OCI-LY7 (cell line): ENCODE data around the gene TMEM54. TPM values are rescaled to one million over a fixed set of nuclear protein-coding genes. Genes with fewer than 3 reads are reported as not detected.

Experiments
- BruUV-seq: library from RNA; stranded (reverse); fragments of 400-500 nt; replicated peaks from 2 replicates; lab custom pipeline; 2021; lab: Mats Ljungman, UMichigan
- CTCF ChIA-PET: fragments of 300-600 bp; sonication (Branson Sonifier 250); formaldehyde crosslinking; loops from one replicate; lab custom pipeline; 2022; ENCODE audit warnings: antibody characterized with exemption; ENCODE audit not compliant: unreplicated experiment; lab: Charles Lee
- POLR2A ChIA-PET: fragments of 300-600 bp; sonication (Branson Sonifier 250); formaldehyde crosslinking; loops from one replicate; lab custom pipeline; 2022; ENCODE audit warnings: antibody characterized with exemption; lab: Charles Lee
- DNase-seq: peaks from one replicate; pipeline ENCODE4 v3.0.0-alpha.2; 2015; ENCODE audit warnings: low spot score
- H2AFZ ChIP-seq: fragments of 200-600 bp; sonication (generic), shearing (Covaris generic); 2 replicates; pipeline ENCODE4 v1.6.1; 2014; ENCODE audit warnings: mild to moderate bottlenecking, antibody characterized with exemption, low read length, moderate library complexity
- H3K27ac ChIP-seq: fragments of 200-600 bp; sonication (generic); 2 replicates; pipeline ENCODE4 v1.5.1; 2014; ENCODE audit warnings: mixed run types, low read depth, mild to moderate bottlenecking, moderate library complexity, low read length, inconsistent platforms; ENCODE audit not compliant: poor library complexity, severe bottlenecking
- H3K36me3 ChIP-seq: fragments of 200-600 bp; sonication (generic); 2 replicates; pipeline ENCODE4 v1.6.1; 2014; ENCODE audit warnings: mild to moderate bottlenecking, antibody characterized with exemption, low read length, moderate library complexity, mixed read lengths; ENCODE audit not compliant: insufficient read depth
- H3K4me1 ChIP-seq: fragments of 200-600 bp; sonication (generic); 2 replicates; pipeline ENCODE4 v1.5.1; 2014; ENCODE audit warnings: mild to moderate bottlenecking, low read length; ENCODE audit not compliant: insufficient read depth, poor library complexity, severe bottlenecking
- H3K4me2 ChIP-seq: fragments of 200-600 bp; sonication (generic); 2 replicates; pipeline ENCODE4 v1.6.1; 2014; ENCODE audit warnings: mild to moderate bottlenecking, low read length
- H3K4me3 ChIP-seq: fragments of 200-600 bp; sonication (generic); 2 replicates; pipeline ENCODE4 v1.5.1; 2014; ENCODE audit warnings: mild to moderate bottlenecking, low read depth, low read length; ENCODE audit not compliant: poor library complexity, severe bottlenecking
- H3K79me2 ChIP-seq: fragments of 200-600 bp; sonication (generic); 2 replicates; pipeline ENCODE4 v1.6.1; 2016; ENCODE audit warnings: low read depth, mild to moderate bottlenecking, low read length, moderate library complexity, mixed read lengths; ENCODE audit not compliant: insufficient read depth
- H3K9me2 ChIP-seq: fragments of 200-600 bp; sonication (generic); 2 replicates; pipeline ENCODE4 v1.6.1; 2016; ENCODE audit warnings: mild to moderate bottlenecking, low read length, mixed read lengths; ENCODE audit not compliant: insufficient read depth
- H3K9me3 ChIP-seq: fragments of 200-600 bp; sonication (generic); 2 replicates; pipeline ENCODE4 v1.6.1; 2014; ENCODE audit warnings: mild to moderate bottlenecking, mixed run types, low read length, mixed read lengths
- H4K20me1 ChIP-seq: fragments of 200-600 bp; sonication (generic); 2 replicates; pipeline ENCODE4 v1.6.1; 2014; ENCODE audit warnings: mild to moderate bottlenecking, antibody characterized with exemption, low read length, moderate library complexity, mixed read lengths; ENCODE audit not compliant: insufficient read depth
- EZH2phosphoT487 ChIP-seq: fragments of 200-600 bp; sonication (generic); IDR thresholded peaks from 2 replicates; pipeline ENCODE4 v1.6.1; 2018; ENCODE audit warnings: low read depth, borderline replicate concordance, mild to moderate bottlenecking, mixed run types, antibody characterized with exemption, low read length, moderate library complexity, mixed read lengths
- intact Hi-C: fragments of 100-400 bp; cut with micrococcal nuclease; formaldehyde crosslinking; loops from one replicate; pipeline ENCODE4 v1.10.0; 2022; ENCODE audit not compliant: unreplicated experiment
- total RNA-seq, 2 experiments: library from RNA; depleted of rRNA in 1 of 2; stranded (reverse); fragments of >200 nt in 1 of 2; shearing (Covaris generic) in 1 of 2; gene quantifications; 2 replicates each; pipeline ENCODE4 v1.2.3, GENCODE V29; 2014 to 2022
- TF ChIP-seq, protein P1 (sequence below): fragments of 200-600 bp; sonication (generic); conservative IDR thresholded peaks from 2 replicates; pipeline ENCODE4 v1.5.1; 2014; ENCODE audit warnings: mild to moderate bottlenecking, antibody characterized with exemption, low read length, moderate library complexity, mixed read lengths

TMEM54 gene
- total RNA-seq, 2 experiments from 2014 or later = 0.93 to 3.1 TPM

GRCh38 chr1:32858791-32859190 lies 42.4 kb downstream of the TMEM54 start:
- no TSS peak for BruUV-seq
- Histone ChIP-seq H3K9me3 (no peaks in the 10 kb centered on the region), H3K4me1 (no peaks in the 10 kb centered on the region), H3K79me2 (no peaks in the 10 kb centered on the region), H3K36me3 (peaks cover 86% of the 10 kb centered on the region), H3K27ac (no peak overlapping the region), H3K4me3 (no peak overlapping the region), H4K20me1 (no peaks in the 10 kb centered on the region), H3K9me2 (no peaks in the 10 kb centered on the region), H3K4me2 (no peak overlapping the region), H2AFZ (no peak overlapping the region)
- no peak for TF ChIP-seq EZH2phosphoT487
- TF ChIP-seq, protein P1, sequence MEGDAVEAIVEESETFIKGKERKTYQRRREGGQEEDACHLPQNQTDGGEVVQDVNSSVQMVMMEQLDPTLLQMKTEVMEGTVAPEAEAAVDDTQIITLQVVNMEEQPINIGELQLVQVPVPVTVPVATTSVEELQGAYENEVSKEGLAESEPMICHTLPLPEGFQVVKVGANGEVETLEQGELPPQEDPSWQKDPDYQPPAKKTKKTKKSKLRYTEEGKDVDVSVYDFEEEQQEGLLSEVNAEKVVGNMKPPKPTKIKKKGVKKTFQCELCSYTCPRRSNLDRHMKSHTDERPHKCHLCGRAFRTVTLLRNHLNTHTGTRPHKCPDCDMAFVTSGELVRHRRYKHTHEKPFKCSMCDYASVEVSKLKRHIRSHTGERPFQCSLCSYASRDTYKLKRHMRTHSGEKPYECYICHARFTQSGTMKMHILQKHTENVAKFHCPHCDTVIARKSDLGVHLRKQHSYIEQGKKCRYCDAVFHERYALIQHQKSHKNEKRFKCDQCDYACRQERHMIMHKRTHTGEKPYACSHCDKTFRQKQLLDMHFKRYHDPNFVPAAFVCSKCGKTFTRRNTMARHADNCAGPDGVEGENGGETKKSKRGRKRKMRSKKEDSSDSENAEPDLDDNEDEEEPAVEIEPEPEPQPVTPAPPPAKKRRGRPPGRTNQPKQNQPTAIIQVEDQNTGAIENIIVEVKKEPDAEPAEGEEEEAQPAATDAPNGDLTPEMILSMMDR = no peak
- POLR2A ChIA-PET = no interaction called here
- no peak for DNase-seq
- CTCF ChIA-PET = interaction anchor here (1.3 kb wide), 1 partner anchor 17 kb away, joined by 3 read pairs; no protein-coding TSS in a partner anchor
- intact Hi-C loops = no loop called here

- Histone ChIP-seq H3K4me1 (no peaks in the 10 kb centered on the region), H3K79me2 (no peaks in the 10 kb centered on the region), H3K36me3 (peaks cover 85% of the 10 kb centered on the region), H2AFZ (no peak overlapping the region), H3K27ac (no peak overlapping the region), H3K4me2 (no peak overlapping the region), H3K9me2 (no peaks in the 10 kb centered on the region), H4K20me1 (no peaks in the 10 kb centered on the region), H3K9me3 (no peaks in the 10 kb centered on the region), H3K4me3 (no peak overlapping the region)
- intact Hi-C loops = no loop called here
- TF ChIP-seq, protein P1 = no peak
- no peak for TF ChIP-seq EZH2phosphoT487
- no TSS peak for BruUV-seq
- ChIA-PET CTCF (no interaction called here), POLR2A (no interaction called here)
- DNase-seq = no peak
Measured at GRCh38 chr1:32858136-32858535, 43.1 kb downstream of the TMEM54 start.

DNA sequence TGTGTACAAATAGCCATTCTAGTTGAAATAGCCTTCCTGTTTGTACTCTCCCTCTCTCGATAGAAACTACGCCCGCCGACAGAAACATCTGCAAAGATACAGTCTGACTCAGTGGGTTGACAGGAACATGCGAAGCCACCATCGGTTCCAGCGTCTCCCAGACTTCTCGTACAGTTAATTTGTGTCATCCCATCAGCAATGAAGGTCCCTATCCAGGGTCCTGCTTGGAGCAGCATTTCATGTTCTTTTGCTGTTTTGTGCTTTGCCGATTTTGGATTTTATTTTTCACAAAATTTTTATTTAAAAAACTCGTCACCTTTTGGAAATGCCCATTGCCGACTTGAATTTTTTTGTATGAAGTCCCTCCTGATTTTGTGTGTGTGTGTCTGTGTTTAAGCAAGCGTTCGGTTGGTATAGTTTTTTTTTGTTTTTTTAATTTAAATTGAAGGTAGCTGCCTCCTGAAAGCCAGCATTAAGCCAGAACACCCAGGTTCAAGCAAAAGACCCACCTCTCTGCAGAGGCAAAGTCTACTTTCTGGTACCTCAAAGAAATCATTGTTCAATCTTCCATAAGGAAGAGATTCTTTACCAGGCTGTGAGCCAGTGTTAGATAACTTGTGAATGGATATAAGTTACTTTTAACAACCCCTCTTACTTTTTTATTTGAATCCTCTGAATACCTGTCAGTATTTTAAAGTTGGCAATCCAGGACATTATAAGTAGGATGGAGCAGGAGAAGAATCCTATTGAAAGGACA lies 45.1 kb downstream of the TMEM54 start:
- TSS peak; percentile 30 for BruUV-seq
- Histone ChIP-seq H3K79me2 (no peaks in the 10 kb centered on the region), H4K20me1 (no peaks in the 10 kb centered on the region), H3K36me3 (peaks cover 89% of the 10 kb centered on the region), H3K4me3 (no peak overlapping the region), H2AFZ (no peak overlapping the region), H3K4me2 (no peak overlapping the region), H3K27ac (no peak overlapping the region), H3K9me2 (no peaks in the 10 kb centered on the region), H3K9me3 (no peaks in the 10 kb centered on the region), H3K4me1 (no peaks in the 10 kb centered on the region)
- DNase-seq = no peak
- no peak for TF ChIP-seq EZH2phosphoT487
- TF ChIP-seq, protein P1 = no peak
- ChIA-PET CTCF (no interaction called here), POLR2A (no interaction called here)
- intact Hi-C loops = no loop called here
